Mucosa of descending colon (tissue), 3 donors: Measurements from ENCODE around the gene MYO6. TPM values are rescaled to one million over a fixed set of nuclear protein-coding genes. Genes with fewer than 3 reads are reported as not detected.
A peak's percentile ranks its signal among the peaks of the same experiment; 100 is the strongest.

Source experiments
- ATAC-seq: fragments of 200-7000 bp; cut with Tn5 transposase; one replicate; pipeline ENCODE4 v1.9.1; 2020; ENCODE audit warnings: mild to moderate bottlenecking, moderate library complexity
- DNase-seq, 3 donors: peaks; one replicate each; pipeline ENCODE4 v3.0.0-alpha.2; 2020
- H3K36me3 ChIP-seq: fragments of 200-600 bp; one replicate; pipeline ENCODE4 v1.8.0; 2021; ENCODE audit warnings: low read depth, mild to moderate bottlenecking
- H3K4me1 ChIP-seq: fragments of 200-600 bp; one replicate; pipeline ENCODE4 v1.8.0; 2021; ENCODE audit warnings: low read depth, mild to moderate bottlenecking
- H3K4me3 ChIP-seq: fragments of 200-600 bp; one replicate; pipeline ENCODE4 v1.8.0; 2021; ENCODE audit warnings: mild to moderate bottlenecking
- H3K9me3 ChIP-seq: fragments of 200-600 bp; one replicate; pipeline ENCODE4 v1.8.0; 2021; ENCODE audit warnings: mild to moderate bottlenecking
- intact Hi-C, 2 donors: fragments of 100-400 bp; cut with DNase I in 1 of 2; cut with micrococcal nuclease in 1 of 2; formaldehyde crosslinking; loops; one replicate each; pipeline versions ENCODE4 v1.11.0 to v1.11.1; 2022; cut with DNase I, micrococcal nuclease
- total RNA-seq, 3 donors: library from RNA; stranded (reverse); fragmentation: NEBNext Ultra II Directional in 2 of 3; extraction: Animal tissue kit (Norgen Biotek cat#: 25700) in 2 of 3; gene quantifications; one replicate each; pipeline versions ENCODE4 v1.2.1 to v1.2.4, GENCODE V29; 2021 to 2023
- TF ChIP-seq, protein P1 (sequence below): fragments of 200-600 bp; IDR thresholded peaks from one replicate; pipeline ENCODE4 v1.8.0; 2022; ENCODE audit warnings: antibody characterized with exemption, mild to moderate bottlenecking
- donor health status: DM: no; HTN: no; CAD: no; lungs with moderate emphysema.
- donor health status: DM: no; HTN: no; CAD: no.
- donor health status: DM: no; HTN: yes; CAD: no.

Gene MYO6
- total RNA-seq, 3 donors from 2014 or later: 37.6 to 69.2 (median 59.7) TPM

- no peaks in the 10 kb centered on the region for H3K36me3 ChIP-seq
- intact Hi-C loops: no loop called here
- TF ChIP-seq, protein P1, sequence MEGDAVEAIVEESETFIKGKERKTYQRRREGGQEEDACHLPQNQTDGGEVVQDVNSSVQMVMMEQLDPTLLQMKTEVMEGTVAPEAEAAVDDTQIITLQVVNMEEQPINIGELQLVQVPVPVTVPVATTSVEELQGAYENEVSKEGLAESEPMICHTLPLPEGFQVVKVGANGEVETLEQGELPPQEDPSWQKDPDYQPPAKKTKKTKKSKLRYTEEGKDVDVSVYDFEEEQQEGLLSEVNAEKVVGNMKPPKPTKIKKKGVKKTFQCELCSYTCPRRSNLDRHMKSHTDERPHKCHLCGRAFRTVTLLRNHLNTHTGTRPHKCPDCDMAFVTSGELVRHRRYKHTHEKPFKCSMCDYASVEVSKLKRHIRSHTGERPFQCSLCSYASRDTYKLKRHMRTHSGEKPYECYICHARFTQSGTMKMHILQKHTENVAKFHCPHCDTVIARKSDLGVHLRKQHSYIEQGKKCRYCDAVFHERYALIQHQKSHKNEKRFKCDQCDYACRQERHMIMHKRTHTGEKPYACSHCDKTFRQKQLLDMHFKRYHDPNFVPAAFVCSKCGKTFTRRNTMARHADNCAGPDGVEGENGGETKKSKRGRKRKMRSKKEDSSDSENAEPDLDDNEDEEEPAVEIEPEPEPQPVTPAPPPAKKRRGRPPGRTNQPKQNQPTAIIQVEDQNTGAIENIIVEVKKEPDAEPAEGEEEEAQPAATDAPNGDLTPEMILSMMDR: no peak
- no peak for ATAC-seq
- no peak for DNase-seq
- peaks cover 6% of the 10 kb centered on the region for H3K4me1 ChIP-seq
- peak overlapping the region; percentile 87 for H3K4me3 ChIP-seq
- H3K9me3 ChIP-seq: no peaks in the 10 kb centered on the region
Observed at GRCh38 chr6:75748003-75748742, 866 bp upstream of the MYO6 start.

DNA sequence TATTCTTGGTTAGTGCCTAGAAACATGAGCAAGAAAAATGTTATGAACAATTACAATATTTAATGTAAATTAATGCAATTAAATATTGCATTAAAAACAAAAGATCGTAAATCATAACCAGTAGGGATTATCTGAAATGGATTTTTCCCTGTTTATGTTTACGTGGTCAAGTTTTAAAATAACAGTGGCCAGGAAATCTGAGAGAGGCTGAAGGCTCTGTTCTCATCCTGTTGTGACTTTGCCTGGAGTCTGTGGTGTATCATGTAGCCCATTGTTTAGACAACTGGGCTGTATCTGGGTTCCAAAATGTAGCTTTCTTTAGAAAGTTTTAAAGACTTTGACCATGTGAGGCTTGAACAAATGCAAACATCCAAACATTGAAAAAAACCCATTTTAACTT lies 2.4 kb downstream of the MYO6 start:
- Histone ChIP-seq H3K9me3 (no peaks in the 10 kb centered on the region), H3K4me3 (no peak overlapping the region), H3K36me3 (no peaks in the 10 kb centered on the region), H3K4me1 (peaks cover 6% of the 10 kb centered on the region)
- DNase-seq (no peak), ATAC-seq (no peak)
- intact Hi-C loops: no loop called here
- TF ChIP-seq, protein P1: no peak

- H3K9me3 ChIP-seq: no peaks in the 10 kb centered on the region
- ATAC-seq: no peak
Observed at GRCh38 chr6:75752365-75752764, 3.3 kb downstream of the MYO6 start.

GRCh38 chr6:75755704-75756103 lies 6.7 kb downstream of the MYO6 start:
- DNase-seq: no peak
- no peaks in the 10 kb centered on the region for H3K9me3 ChIP-seq
- TF ChIP-seq, protein P1: no peak
- no peaks in the 10 kb centered on the region for H3K4me1 ChIP-seq
- no peaks in the 10 kb centered on the region for H3K36me3 ChIP-seq
- no peak overlapping the region for H3K4me3 ChIP-seq
- no peak for ATAC-seq
- intact Hi-C loops: no loop called here

More at GRCh38 chr6:75752365-75752764, 3.3 kb downstream of the MYO6 start:
- intact Hi-C loops: no loop called here
- no peak for DNase-seq
- TF ChIP-seq, protein P1: no peak
- H3K4me1 ChIP-seq: peaks cover 6% of the 10 kb centered on the region
- no peaks in the 10 kb centered on the region for H3K36me3 ChIP-seq
- H3K4me3 ChIP-seq: no peak overlapping the region

GRCh38 chr6:75757295-75757694 lies 8.3 kb downstream of the MYO6 start:
- Histone ChIP-seq H3K4me3 (no peak overlapping the region), H3K4me1 (no peaks in the 10 kb centered on the region), H3K36me3 (no peaks in the 10 kb centered on the region), H3K9me3 (no peaks in the 10 kb centered on the region)
- intact Hi-C loops: no loop called here
- TF ChIP-seq, protein P1: no peak
- DNase-seq (no peak), ATAC-seq (no peak)

DNA sequence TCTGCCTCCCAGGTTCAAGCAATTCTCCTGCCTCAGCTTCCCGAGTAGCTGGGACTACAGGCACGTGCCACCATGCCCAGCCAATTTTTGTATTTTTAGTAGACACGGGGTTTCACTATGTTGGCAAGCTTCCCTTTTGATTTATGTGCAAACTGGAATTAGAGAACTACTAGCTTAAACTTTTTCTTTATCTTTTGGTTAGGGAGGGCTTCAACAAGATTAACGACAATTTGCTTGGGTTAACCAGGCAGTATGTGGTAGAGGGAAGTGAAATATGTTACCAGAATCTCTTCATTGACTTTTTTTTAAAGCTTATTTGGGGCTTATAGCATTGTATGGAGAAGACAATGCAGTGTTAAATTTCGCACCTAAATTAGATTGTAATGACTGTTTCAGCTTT lies 9.0 kb downstream of the MYO6 start:
- TF ChIP-seq, protein P1: no peak
- Histone ChIP-seq H3K9me3 (no peaks in the 10 kb centered on the region), H3K4me1 (no peaks in the 10 kb centered on the region), H3K36me3 (no peaks in the 10 kb centered on the region), H3K4me3 (no peak overlapping the region)
- no peak for ATAC-seq
- intact Hi-C loops: no loop called here
- DNase-seq: no peak
